ENCODE measurements around the gene ZMYND15. TPM values are rescaled to one million over a fixed set of nuclear protein-coding genes. Genes with fewer than 3 reads are reported as not detected.

Gene ZMYND15
- total RNA-seq, 1 experiment from 2014 or later: 0.17 TPM

DNA sequence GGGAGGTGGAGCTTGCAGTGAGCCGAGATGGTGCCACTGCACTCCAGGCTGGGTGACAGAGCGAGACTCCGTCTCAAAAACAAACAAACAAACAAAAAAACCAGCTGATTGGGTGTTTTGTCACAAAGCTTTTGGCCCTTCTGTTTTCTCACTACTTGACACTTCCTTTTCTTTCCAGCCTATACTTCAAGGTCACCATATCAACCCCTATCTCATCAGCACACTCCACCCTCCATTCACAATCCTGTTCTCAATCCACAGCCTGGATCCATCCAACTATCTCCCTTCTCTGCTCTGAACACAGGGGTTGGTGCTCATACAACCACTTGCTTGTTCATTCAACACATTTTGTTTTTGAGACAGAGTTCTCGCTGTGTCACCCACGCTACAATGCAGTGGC, 15.0 kb upstream of the ZMYND15 start:
- Histone ChIP-seq H3K36me3 (ENCODE audit: insufficient read depth, low read length, poor library complexity, severe bottlenecking) (peaks cover 7% of the 10 kb centered on the region), H3K27ac (ENCODE audit: low read depth, low read length, poor library complexity, severe bottlenecking) (no peak overlapping the region), H3K4me1 (ENCODE audit: insufficient read depth, low read length, poor library complexity, severe bottlenecking) (no peaks in the 10 kb centered on the region), H3K27me3 (replicated peaks; ENCODE audit: insufficient read depth, low read depth, low read length, poor library complexity) (no peaks in the 10 kb centered on the region), H3K4me3 (ENCODE audit: low read depth, low read length, poor library complexity, severe bottlenecking) (no peak overlapping the region), H3K9me3 (ENCODE audit: low read depth, low read length, poor library complexity, severe bottlenecking) (no peaks in the 10 kb centered on the region)
- no peak for DNase-seq (ENCODE audit: low spot score)
- POLR2A ChIA-PET (ENCODE audit: low non-redundant PET): no interaction called here
- no TSS peak for BruUV-seq (replicated peaks)
- intact Hi-C loops (cut with micrococcal nuclease; ENCODE audit: unreplicated experiment): no loop called here
- TF ChIP-seq, protein P1, sequence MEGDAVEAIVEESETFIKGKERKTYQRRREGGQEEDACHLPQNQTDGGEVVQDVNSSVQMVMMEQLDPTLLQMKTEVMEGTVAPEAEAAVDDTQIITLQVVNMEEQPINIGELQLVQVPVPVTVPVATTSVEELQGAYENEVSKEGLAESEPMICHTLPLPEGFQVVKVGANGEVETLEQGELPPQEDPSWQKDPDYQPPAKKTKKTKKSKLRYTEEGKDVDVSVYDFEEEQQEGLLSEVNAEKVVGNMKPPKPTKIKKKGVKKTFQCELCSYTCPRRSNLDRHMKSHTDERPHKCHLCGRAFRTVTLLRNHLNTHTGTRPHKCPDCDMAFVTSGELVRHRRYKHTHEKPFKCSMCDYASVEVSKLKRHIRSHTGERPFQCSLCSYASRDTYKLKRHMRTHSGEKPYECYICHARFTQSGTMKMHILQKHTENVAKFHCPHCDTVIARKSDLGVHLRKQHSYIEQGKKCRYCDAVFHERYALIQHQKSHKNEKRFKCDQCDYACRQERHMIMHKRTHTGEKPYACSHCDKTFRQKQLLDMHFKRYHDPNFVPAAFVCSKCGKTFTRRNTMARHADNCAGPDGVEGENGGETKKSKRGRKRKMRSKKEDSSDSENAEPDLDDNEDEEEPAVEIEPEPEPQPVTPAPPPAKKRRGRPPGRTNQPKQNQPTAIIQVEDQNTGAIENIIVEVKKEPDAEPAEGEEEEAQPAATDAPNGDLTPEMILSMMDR (conservative IDR thresholded peaks at IDR 0.05; ENCODE audit: low read depth, low read length): no peak
- CTCF ChIA-PET: interaction anchor here (0.6 kb wide), 1 partner anchor 15 kb away, joined by 9 read pairs; no protein-coding TSS in a partner anchor

DNA sequence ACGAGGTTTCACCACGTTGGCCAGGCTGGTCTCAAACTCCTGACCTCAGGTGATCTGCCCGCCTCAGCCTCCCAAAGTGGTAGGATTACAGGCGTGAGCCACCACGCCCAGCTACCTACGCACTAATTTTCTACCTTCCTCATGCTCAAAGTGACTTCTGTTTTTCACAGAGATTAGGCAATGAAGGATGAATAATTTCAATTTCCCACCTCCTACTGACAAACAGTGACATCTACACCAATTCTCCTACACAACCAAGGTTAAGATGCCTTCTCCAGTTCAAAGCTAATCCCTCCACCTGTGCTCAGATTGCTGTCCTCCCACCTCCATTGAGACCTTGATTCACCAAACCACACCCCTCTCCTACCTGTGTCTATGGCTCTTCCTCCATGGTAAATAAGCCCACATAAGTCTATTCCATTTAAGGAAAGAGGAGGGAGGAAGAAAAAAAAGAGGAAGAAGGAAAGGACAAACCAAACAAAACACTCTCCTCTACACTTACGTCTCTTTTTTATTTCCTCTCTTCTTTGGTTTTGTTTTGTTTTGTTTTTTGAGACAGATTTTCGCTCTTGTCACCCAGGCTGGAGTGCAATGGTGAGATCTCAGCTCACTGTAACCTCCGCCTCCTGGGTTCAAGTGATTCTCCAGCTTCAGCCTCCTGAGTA, 13.9 kb upstream of the ZMYND15 start:
- Histone ChIP-seq H3K4me3 (ENCODE audit: low read depth, low read length, poor library complexity, severe bottlenecking) (no peak overlapping the region), H3K27me3 (replicated peaks; ENCODE audit: insufficient read depth, low read depth, low read length, poor library complexity) (no peaks in the 10 kb centered on the region), H3K36me3 (ENCODE audit: insufficient read depth, low read length, poor library complexity, severe bottlenecking) (no peaks in the 10 kb centered on the region), H3K27ac (ENCODE audit: low read depth, low read length, poor library complexity, severe bottlenecking) (no peak overlapping the region), H3K4me1 (ENCODE audit: insufficient read depth, low read length, poor library complexity, severe bottlenecking) (no peaks in the 10 kb centered on the region), H3K9me3 (ENCODE audit: low read depth, low read length, poor library complexity, severe bottlenecking) (no peaks in the 10 kb centered on the region)
- POLR2A ChIA-PET (ENCODE audit: low non-redundant PET): no interaction called here
- BruUV-seq (replicated peaks): no TSS peak
- TF ChIP-seq EZH2 (IDR thresholded peaks at IDR 0.05; ENCODE audit: borderline replicate concordance, low read depth, low read length, poor library complexity, severe bottlenecking): no peak
- TF ChIP-seq, protein P1 (conservative IDR thresholded peaks at IDR 0.05; ENCODE audit: low read depth, low read length): no peak
- no peak for DNase-seq (ENCODE audit: low spot score)
- CTCF ChIA-PET: interaction anchor here (0.7 kb wide), 1 partner anchor 16 kb away, joined by 4 read pairs; no protein-coding TSS in a partner anchor
- intact Hi-C loops (cut with micrococcal nuclease; ENCODE audit: unreplicated experiment): no loop called here

DNA sequence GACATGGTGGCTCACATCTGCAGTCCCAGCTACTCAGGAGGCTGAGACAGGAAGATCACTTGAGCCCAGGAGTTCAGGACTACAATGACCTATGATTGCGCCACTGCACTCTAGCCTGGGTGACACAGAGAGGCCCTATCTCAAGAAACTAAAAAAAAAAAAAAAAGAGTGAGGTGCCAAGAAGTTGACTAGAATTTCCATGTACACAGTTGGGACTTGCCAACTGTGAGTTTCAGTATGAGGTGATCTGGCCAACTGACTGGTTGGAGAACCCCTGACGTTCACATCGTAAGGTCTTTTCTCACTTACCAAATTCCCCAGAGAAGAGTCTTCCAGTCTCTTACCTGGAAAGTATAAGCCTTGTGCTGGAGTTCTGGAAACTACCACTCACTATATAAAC, 11.5 kb upstream of the ZMYND15 start:
- POLR2A ChIA-PET (ENCODE audit: low non-redundant PET): no interaction called here
- Histone ChIP-seq H3K4me1 (ENCODE audit: insufficient read depth, low read length, poor library complexity, severe bottlenecking) (no peaks in the 10 kb centered on the region), H3K27ac (ENCODE audit: low read depth, low read length, poor library complexity, severe bottlenecking) (no peak overlapping the region), H3K36me3 (ENCODE audit: insufficient read depth, low read length, poor library complexity, severe bottlenecking) (no peaks in the 10 kb centered on the region), H3K9me3 (ENCODE audit: low read depth, low read length, poor library complexity, severe bottlenecking) (no peaks in the 10 kb centered on the region), H3K4me3 (ENCODE audit: low read depth, low read length, poor library complexity, severe bottlenecking) (no peak overlapping the region), H3K27me3 (replicated peaks; ENCODE audit: insufficient read depth, low read depth, low read length, poor library complexity) (no peaks in the 10 kb centered on the region)
- TF ChIP-seq, protein P1 (conservative IDR thresholded peaks at IDR 0.05; ENCODE audit: low read depth, low read length): no peak
- TF ChIP-seq EZH2 (IDR thresholded peaks at IDR 0.05; ENCODE audit: borderline replicate concordance, low read depth, low read length, poor library complexity, severe bottlenecking): no peak
- BruUV-seq (replicated peaks): no TSS peak
- intact Hi-C loops (cut with micrococcal nuclease; ENCODE audit: unreplicated experiment): no loop called here
- no peak for DNase-seq (ENCODE audit: low spot score)
- CTCF ChIA-PET: no interaction called here

Data from A673 (cell line).